HL-60/S4 treated with phorbol 12-myristate 13-acetate at 8.2 ng/mL for 4 days and 3 days (cell line): ENCODE measurements around the gene KLRB1.

ENCODE experiments used
- in situ Hi-C: fragments of 300-500 bp; cut with MboI; formaldehyde crosslinking; loops from 2 replicates; pipeline ENCODE4 v1.15.0; 2022; ENCODE audit warnings: low sequenced_read_pairs

KLRB1 gene

DNA sequence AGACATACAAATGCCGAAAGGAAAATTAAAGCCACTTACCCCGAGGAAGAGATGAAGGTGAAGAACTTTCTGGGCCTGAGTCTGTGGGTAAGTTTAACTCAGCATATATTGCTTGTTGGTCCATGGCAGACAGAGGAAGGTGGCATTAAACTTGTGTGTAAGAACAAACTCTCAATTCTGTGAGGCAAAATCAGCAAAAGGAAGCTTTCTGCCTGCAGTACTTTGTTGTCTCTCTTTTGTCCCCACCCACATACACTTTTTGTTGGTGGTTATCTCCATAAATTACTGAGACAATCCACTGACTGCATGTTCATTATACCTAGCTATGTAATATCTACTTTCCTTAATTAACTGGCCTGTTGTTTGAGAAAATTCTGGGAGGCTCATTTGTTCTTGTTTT lies at the start of gene KLRB1:
TSS of gene KLRB1 (minus strand) at position 201 of the 400 bp plus-strand sequence. CDS start at position 124, 77 bp downstream.
- in situ Hi-C loops, result no loop called here

GRCh38 chr12:9651265-9651729 lies 43.6 kb upstream of the KLRB1 start:
- in situ Hi-C loops, result no loop called here

- in situ Hi-C loops, result no loop called here
Measured at GRCh38 chr12:9650151-9650576, 42.4 kb upstream of the KLRB1 start.

DNA sequence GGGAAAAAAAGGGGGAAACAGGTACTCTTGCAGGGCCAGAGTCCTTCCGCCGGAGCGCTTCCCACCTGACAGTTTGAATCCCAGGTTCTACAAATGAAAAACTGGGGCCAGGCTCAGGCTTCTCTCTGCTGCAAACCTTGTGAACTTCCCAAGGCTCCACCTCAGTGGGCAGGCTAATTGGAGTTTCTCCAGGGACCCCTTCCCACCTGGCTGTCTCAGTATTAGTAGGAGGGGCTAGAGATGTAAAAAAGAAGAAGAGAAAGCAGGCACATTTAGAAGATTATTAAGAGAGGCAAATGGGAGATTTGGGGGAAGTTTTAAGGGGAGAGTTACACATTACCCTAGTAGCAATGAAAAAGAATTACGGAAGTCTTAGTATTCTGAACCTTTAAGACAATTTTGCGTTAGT lies 41.8 kb upstream of the KLRB1 start:
- in situ Hi-C loops, result loop anchor here (25.0 kb wide), 1 partner anchor 88 kb away; the partner anchor contains the start of gene CLECL1

DNA sequence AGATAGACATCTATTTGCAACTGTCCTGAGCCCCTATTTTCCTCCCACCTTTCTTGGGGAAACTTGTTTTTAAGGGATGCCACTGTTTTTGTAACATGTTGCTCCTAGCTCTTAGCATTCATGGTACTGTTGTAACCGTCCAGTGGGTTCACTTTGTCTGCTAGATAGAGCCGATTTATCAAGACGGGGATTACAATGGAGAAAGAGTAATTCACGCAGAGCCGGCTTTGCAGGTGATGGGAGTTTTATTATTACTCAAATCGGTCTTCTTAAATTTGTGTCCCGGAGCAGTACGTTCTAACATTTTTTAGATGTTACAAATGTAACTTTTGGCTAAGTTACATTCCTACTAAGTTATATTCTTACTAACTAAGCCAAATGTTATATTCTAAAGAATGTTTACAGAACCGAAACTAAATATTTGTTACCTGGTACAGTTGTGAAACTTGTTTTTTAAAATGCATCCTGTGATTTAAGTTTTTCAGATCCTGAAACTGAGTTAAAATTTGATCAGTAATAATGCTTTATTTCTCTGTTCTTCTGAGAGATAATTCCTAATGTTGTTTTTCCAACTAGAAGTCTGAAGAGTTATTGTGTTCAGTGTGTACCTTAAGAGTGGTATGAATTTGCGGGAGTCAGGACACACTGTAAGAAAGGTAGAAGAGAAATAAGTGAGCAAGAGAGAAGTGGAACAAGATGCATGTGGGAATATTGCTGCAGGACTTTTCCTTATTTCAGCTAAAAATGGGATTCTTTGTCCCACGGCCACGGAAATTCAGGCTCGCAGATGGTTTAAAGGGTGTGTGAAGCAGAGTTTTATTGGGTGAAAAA lies 41.2 kb upstream of the KLRB1 start:
- in situ Hi-C loops, result loop anchor here (25.0 kb wide), 1 partner anchor 88 kb away; the partner anchor contains the start of gene CLECL1

DNA sequence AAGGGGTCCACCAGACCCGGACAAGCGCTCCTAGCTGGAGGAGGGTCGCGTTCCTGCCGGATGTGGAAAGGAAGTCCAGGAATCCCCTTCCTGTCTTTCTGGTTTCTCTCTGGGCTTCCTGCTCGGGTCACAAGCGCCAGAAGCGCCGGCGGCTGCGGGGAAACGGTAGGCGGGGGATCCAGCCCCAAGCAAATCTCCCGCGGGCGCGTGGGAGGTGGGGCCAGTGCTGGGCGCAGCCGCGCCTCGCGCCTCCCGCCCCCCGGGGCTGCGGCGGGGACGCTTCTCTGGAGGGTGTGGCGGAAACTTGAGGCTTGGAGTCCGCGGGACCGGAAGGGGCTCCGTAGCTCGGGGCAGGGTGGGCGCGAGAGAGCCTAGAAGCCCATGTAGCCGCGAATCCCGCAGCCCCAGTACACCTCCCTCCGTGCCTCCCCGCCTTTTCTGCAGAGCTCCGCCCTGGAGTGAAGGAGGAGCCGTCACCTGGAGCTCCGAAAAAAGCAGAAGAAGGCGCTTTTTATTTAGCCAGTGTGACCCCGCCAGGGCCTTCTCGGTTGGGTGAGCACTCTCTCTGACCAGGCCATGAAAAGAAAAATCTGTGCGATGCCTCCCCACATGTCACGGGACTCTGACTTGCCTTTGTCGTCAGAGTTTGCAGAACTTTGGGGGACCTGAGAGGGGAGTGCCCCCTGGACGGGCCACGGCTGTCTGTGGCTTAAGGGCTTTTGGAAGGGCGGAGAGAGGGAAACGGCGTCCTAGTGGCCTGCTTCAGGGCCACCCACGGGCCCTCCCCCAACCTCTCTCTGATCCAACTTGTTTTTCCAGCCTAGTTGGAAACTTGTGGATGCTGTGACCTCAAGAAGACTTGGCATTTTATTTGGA lies 40.3 kb upstream of the KLRB1 start:
- in situ Hi-C loops, result loop anchor here (25.0 kb wide), 1 partner anchor 89 kb away; the partner anchor contains the start of gene CLECL1

DNA sequence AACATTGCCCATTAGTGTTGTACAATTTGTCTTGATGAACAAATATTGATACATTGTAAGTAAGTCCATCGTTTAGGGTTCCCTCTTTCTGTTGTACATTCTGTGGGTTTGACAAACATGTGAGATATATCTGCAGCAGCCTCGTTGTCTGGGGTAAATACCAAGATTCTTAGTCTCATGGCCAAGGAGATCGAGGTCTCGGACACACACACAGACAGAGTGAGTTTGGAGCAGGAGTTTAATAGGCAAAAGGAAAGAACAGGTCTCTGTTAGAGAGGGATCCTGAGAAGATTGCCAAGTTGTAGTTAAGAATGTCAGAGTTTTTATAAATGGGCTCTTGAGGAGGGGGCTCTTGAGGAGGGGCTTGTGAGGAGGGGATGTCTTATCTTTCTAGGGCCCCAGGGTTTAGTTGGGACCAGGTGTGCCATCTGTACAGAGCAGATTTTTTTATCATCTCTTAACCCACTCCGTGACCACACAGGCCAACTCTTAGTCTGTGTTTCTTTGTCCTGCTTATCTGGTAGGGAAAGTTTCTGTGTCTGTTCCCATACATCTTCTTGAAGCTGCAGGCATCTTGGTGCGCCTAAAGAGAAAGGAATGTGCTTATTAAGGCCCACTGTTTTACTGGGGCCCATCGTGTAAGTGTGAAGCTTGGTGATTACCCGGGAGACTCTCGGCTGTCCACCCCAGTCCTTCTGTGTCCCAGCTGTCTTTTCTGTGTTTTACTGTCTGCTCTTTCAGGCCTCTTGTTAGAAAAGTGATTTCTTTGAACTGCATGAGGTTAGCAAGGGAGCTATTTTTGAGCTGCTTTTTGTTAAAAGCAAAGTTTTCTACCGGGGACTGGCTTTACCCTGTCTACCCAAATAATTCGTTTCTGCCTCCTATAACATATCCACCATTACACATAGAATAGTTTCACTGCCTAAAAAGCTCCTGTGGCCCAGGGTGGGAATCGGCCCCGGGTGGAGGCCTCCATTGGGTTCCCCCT lies 39.4 kb upstream of the KLRB1 start:
- in situ Hi-C loops, result loop anchor here (25.0 kb wide), 1 partner anchor 90 kb away; the partner anchor contains the start of gene CLECL1

- in situ Hi-C loops, result loop anchor here (25.0 kb wide), 1 partner anchor 92 kb away; the partner anchor contains the start of gene CLECL1
Measured at GRCh38 chr12:9644985-9645551, 37.4 kb upstream of the KLRB1 start.

- in situ Hi-C loops, result loop anchor here (25.0 kb wide), 1 partner anchor 94 kb away; the partner anchor contains the start of gene CLECL1
Measured at GRCh38 chr12:9643266-9643660, 35.5 kb upstream of the KLRB1 start.

DNA sequence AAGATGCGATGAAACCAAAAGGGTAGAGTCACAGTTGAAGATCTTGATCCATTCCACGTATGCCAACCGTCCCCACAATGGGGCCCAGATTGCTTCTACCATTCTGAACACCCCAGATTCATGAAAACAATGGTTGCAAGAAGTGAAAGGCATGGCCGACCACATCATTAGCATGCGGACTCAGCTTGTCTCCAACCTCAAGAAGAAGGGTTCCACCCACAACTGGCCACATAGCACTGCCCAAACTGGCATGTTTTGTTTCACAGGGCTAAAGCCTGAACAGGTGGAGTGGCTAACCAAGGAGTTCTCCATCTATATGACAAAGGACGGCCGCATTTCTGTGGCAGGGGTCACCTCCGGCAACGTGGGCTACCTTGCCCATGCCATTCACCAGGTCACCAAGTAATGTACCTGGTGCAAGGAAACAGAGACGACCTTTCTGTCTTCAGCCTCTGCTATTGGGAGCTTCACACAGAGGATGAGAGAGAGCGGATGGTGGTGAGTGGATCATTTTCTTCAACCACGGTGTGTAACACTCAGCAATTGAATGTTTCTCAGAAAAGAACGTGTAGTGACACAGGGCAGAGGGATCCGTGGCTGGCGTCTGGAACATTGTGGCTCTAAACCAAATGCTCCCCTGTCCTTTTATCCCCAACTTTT lies 35.0 kb upstream of the KLRB1 start:
- in situ Hi-C loops, result loop anchor here (25.0 kb wide), 1 partner anchor 95 kb away; the partner anchor contains the start of gene CLECL1

- in situ Hi-C loops, result loop anchor here (25.0 kb wide), 1 partner anchor 97 kb away; the partner anchor contains the start of gene CLECL1
Measured at GRCh38 chr12:9640024-9640423, 32.3 kb upstream of the KLRB1 start.

DNA sequence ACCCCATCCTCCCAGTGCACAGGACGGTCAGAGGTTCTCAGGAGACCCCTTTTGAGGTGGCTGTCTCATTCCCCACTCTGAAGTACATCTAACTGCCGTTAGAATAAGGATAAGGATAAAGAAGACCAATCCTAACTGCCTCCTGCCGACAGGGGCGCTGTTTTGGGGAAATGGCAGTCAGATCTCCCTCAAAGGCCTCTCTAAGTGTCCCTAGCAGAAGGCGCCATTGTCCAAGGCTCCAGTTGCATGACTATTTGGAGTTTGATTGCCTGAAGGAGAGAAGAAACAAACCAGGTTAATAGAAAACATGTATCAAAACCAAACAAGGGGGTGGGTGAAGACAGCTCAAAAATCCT lies 29.1 kb upstream of the KLRB1 start:
- in situ Hi-C loops, result loop anchor here (25.0 kb wide), 1 partner anchor 100 kb away; the partner anchor contains the start of gene CLECL1

DNA sequence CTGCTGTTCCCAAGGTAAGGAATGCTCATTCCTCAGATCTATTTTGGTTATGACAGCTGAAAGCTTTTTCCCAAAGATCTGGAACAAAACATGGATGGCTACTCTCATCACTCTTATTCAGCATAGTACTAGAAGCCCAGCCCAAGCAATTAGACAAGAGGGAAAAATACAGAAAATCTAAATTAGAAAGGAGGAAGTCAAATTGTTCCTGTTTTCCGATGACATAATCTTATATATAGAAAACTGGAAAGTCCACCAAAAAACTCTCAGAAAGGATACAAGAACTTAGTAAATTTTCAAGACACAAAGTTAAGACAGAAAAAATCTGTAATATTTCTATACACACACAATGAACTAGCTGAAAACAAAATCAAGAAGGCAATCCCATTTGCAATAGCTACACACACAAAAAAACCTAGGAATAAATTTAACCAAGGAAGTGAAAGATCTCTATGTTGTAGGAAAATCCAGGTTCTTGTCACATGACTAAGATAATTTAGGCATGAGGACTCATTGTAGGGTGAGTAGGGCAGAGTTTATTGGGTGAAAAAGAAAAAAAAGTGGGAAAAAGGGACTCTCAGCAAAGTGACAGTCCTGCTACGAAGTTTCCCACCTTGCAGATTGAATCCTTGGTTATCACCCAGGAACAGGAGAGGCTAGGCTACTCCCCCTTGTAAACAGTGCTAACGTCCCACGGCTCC lies 28.6 kb upstream of the KLRB1 start:
- in situ Hi-C loops, result loop anchor here (25.0 kb wide), 1 partner anchor 101 kb away; the partner anchor contains the start of gene CLECL1

DNA sequence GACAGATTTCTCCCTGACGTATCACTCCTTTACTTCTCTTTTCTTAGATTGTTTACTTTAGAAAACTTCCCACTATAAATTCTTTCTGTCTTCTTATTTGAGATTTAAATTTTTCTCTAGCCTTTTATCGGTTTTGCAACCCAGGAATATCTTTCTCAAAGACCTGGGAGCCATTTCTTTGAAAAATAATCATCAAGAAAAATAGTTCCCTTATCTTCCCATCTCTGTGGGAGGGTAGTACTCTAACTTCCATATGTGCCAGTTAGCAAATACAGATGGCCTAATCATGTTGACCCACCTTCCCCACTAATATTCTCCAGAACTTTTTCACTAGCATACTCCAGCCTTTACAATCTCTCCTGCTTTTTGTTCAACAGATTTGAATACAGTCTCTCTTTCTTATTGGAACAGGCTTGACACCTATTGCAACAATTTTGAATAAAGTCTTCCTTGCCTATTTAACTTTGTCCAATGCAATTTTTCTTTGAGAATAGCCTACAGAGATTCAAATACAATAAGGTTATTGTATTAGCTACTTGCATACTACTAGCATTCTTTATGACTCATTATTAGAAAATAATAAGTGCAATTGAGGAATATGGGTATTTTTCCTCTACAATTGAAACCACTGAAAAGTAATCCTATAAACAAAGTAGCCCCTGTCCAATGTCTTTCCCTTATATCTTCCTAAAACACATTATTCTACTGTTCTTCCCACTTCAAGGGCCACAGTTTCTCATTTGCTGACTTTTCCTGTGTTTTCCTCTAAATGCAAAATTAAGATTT lies 27.4 kb upstream of the KLRB1 start:
- in situ Hi-C loops, result loop anchor here (25.0 kb wide), 1 partner anchor 102 kb away; the partner anchor contains the start of gene CLECL1

DNA sequence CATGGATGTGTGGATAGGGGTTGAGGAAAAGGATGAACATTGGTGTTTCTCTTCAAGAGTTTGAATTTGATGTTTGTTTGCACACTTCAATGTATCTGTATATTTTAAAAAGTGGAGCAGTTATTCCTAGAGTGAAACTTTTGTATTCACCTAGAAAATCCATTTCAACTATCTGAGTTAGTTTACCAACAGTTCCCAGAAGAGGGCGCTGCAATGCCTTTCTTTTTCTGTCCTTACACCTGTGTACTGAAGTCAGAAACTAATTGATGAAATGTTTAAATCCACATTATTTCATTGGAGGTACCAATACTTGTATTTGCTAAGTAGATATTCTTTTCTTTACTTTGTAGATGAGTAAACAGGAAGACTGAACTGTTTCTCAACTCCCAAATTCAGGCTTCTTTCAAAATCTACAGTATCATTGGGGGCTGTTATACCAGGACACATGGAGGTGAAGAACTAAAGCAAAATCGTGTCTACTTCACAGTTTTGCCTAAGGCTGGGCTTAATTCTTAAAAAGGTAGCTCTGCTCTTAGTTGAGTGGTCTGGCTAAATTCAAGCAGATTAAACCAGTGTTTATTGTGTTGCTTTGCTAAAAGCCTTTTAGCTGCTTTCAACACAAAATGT lies 26.6 kb upstream of the KLRB1 start:
- in situ Hi-C loops, result loop anchor here (25.0 kb wide), 1 partner anchor 103 kb away; the partner anchor contains the start of gene CLECL1

DNA sequence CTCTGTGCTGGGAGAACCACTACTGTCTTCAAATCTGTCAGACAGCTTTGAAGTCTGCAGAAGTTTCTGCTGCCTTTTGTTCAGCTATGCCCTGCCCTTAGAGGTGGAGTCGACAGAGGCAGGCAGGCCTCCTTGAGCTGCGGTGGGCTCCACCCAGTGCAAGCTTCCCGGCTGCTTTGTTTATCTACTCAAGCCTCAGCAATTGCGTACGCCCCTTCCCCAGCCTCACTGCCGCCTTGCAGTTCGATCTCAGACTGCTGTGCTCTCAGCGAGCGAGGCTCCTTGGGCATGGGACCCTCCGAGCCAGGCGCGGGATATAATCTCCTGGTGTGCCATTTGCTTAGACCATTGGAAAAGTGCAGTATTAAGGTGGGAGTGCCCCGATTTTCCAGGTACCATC lies 25.1 kb upstream of the KLRB1 start:
- in situ Hi-C loops, result loop anchor here (25.0 kb wide), 1 partner anchor 105 kb away; the partner anchor contains the start of gene CLECL1

GRCh38 chr12:9626821-9627220 lies 19.1 kb upstream of the KLRB1 start:
- in situ Hi-C loops, result loop anchor here (25.0 kb wide), 1 partner anchor 110 kb away; the partner anchor contains the start of gene CLECL1
